H9 (cell line): Measurements from ENCODE around the gene SLC35F3. TPM values are rescaled to one million over a fixed set of nuclear protein-coding genes. Genes with fewer than 3 reads are reported as not detected.
A peak's percentile ranks its signal among the peaks of the same experiment; 100 is the strongest.

Source experiments
- DNase-seq: peaks from one replicate; pipeline ENCODE4 v3.0.0-alpha.2; 2017
- H2AFZ ChIP-seq: one replicate; pipeline ENCODE4 v1.6.1; 2013; ENCODE audit warnings: mild to moderate bottlenecking, low read length, control low read depth, moderate library complexity
- H2AK5ac ChIP-seq: 2 replicates; pipeline ENCODE4 v1.6.1; 2013; ENCODE audit warnings: low read length, control low read depth, mixed read lengths; ENCODE audit not compliant: insufficient read length
- H2BK120ac ChIP-seq: one replicate; pipeline ENCODE4 v1.6.1; 2013; ENCODE audit warnings: low read depth, mild to moderate bottlenecking, low read length, control low read depth, inconsistent platforms; ENCODE audit not compliant: poor library complexity, severe bottlenecking
- H2BK12ac ChIP-seq: 2 replicates; pipeline ENCODE4 v1.6.1; 2013; ENCODE audit warnings: low read length, control low read depth, mixed read lengths, low read depth; ENCODE audit not compliant: insufficient read length
- H2BK15ac ChIP-seq: 2 replicates; pipeline ENCODE4 v1.6.1; 2013; ENCODE audit warnings: low read depth, low read length, control low read depth
- H2BK20ac ChIP-seq: one replicate; pipeline ENCODE4 v1.6.1; 2013; ENCODE audit warnings: low read depth, mild to moderate bottlenecking, low read length, control low read depth, inconsistent platforms; ENCODE audit not compliant: poor library complexity, severe bottlenecking
- H2BK5ac ChIP-seq: 2 replicates; pipeline ENCODE4 v1.6.1; 2013; ENCODE audit warnings: low read length, control low read depth, mixed read lengths; ENCODE audit not compliant: insufficient read length
- H3K14ac ChIP-seq: 2 replicates; pipeline ENCODE4 v1.6.1; 2013; ENCODE audit warnings: low read length, control low read depth; ENCODE audit not compliant: insufficient read depth
- H3K18ac ChIP-seq: 2 replicates; pipeline ENCODE4 v1.6.1; 2013; ENCODE audit warnings: low read depth, mild to moderate bottlenecking, mixed read lengths, low read length, control low read depth; ENCODE audit not compliant: insufficient read length
- H3K23ac ChIP-seq: 2 replicates; pipeline ENCODE4 v1.6.1; 2013; ENCODE audit warnings: low read length, control low read depth, mixed read lengths, low read depth; ENCODE audit not compliant: insufficient read length
- H3K23me2 ChIP-seq: 2 replicates; pipeline ENCODE4 v1.6.1; 2013; ENCODE audit warnings: low read depth, mild to moderate bottlenecking, mixed read lengths, low read length, control low read depth; ENCODE audit not compliant: insufficient read length, poor library complexity, severe bottlenecking
- H3K27ac ChIP-seq: 2 replicates; pipeline ENCODE4 v1.5.1; 2013; ENCODE audit warnings: low read length, control low read depth, mixed read lengths, low read depth; ENCODE audit not compliant: insufficient read length
- H3K27me3 ChIP-seq: 2 replicates; pipeline ENCODE4 v1.6.1; 2013; ENCODE audit warnings: low read length, control low read depth, inconsistent platforms; ENCODE audit not compliant: insufficient read depth
- H3K4ac ChIP-seq: 2 replicates; pipeline ENCODE4 v1.6.1; 2013; ENCODE audit warnings: low read depth, mild to moderate bottlenecking, control low read depth, inconsistent platforms, low read length, moderate library complexity
- H3K4me1 ChIP-seq: 2 replicates; pipeline ENCODE4 v1.6.1; 2013; ENCODE audit warnings: low read length, control low read depth, inconsistent platforms; ENCODE audit not compliant: insufficient read depth
- H3K4me2 ChIP-seq: 2 replicates; pipeline ENCODE4 v1.6.1; 2013; ENCODE audit warnings: low read length, control low read depth, mixed read lengths; ENCODE audit not compliant: insufficient read length, insufficient read depth
- H3K56ac ChIP-seq: 2 replicates; pipeline ENCODE4 v1.6.1; 2013; ENCODE audit warnings: low read depth, mild to moderate bottlenecking, mixed read lengths, low read length, control low read depth; ENCODE audit not compliant: insufficient read length
- H3K79me1 ChIP-seq: 2 replicates; pipeline ENCODE4 v1.6.1; 2013; ENCODE audit warnings: low read depth, mild to moderate bottlenecking, moderate library complexity, low read length, control low read depth, inconsistent platforms; ENCODE audit not compliant: insufficient read depth, poor library complexity, severe bottlenecking
- H3K79me2 ChIP-seq: 2 replicates; pipeline ENCODE4 v1.6.1; 2013; ENCODE audit warnings: low read length, control low read depth, inconsistent platforms; ENCODE audit not compliant: insufficient read depth
- H3K9ac ChIP-seq: 2 replicates; pipeline ENCODE4 v1.6.1; 2013; ENCODE audit warnings: low read length, control low read depth, mixed read lengths; ENCODE audit not compliant: insufficient read length; ENCODE audit errors: extremely low read depth
- H3K9me3 ChIP-seq: one replicate; pipeline ENCODE4 v1.6.1; 2013; ENCODE audit warnings: low read depth, low read length, inconsistent platforms; ENCODE audit not compliant: control insufficient read depth
- H3T11ph ChIP-seq: one replicate; pipeline ENCODE4 v1.6.1; 2013; ENCODE audit warnings: mild to moderate bottlenecking, low read length, control low read depth, inconsistent platforms
- H4K20me1 ChIP-seq: one replicate; pipeline ENCODE4 v1.6.1; 2013; ENCODE audit not compliant: control insufficient read depth, insufficient read length, insufficient read depth
- H4K5ac ChIP-seq: 2 replicates; pipeline ENCODE4 v1.6.1; 2013; ENCODE audit warnings: low read depth, mild to moderate bottlenecking, mixed read lengths, low read length, control low read depth; ENCODE audit not compliant: insufficient read length
- H4K8ac ChIP-seq: replicated peaks from 2 replicates; pipeline ENCODE4 v1.6.1; 2013; ENCODE audit warnings: low read length, control low read depth, mixed read lengths, low read depth; ENCODE audit not compliant: insufficient read length
- H4K91ac ChIP-seq: 2 replicates; pipeline ENCODE4 v1.6.1; 2013; ENCODE audit warnings: low read depth, mild to moderate bottlenecking, moderate library complexity, mixed read lengths, low read length, control low read depth; ENCODE audit not compliant: insufficient read length
- H3K27ac Mint-ChIP-seq, 3 experiments: 2 replicates in 2 of 3; 3 replicates in 1 of 3; pipeline ENCODE4 v1.8.0; 2020 to 2021; ENCODE audit warnings: mixed read lengths in 3 of 3, mild to moderate bottlenecking in 1 of 3, moderate library complexity in 1 of 3
- H3K27me3 Mint-ChIP-seq: 2 replicates; pipeline ENCODE4 v1.8.0; 2021; ENCODE audit warnings: low read depth, mild to moderate bottlenecking, moderate library complexity, mixed read lengths
- H3K36me3 Mint-ChIP-seq, 3 experiments: 2 replicates in 2 of 3; 3 replicates in 1 of 3; pipeline ENCODE4 v1.8.0; 2020 to 2021; ENCODE audit warnings: low read depth in 3 of 3, mixed read lengths in 3 of 3; ENCODE audit not compliant: insufficient read depth in 1 of 3
- H3K4me1 Mint-ChIP-seq, 2 experiments: 2 replicates each; pipeline ENCODE4 v1.8.0; 2020; ENCODE audit warnings: mixed read lengths in 2 of 2
- H3K4me3 Mint-ChIP-seq, 2 experiments: 2 replicates in 1 of 2; 3 replicates in 1 of 2; pipeline ENCODE4 v1.8.0; 2020 to 2021; ENCODE audit warnings: mild to moderate bottlenecking in 2 of 2, mixed read lengths in 2 of 2, moderate library complexity in 1 of 2
- H3K9me3 Mint-ChIP-seq, 2 experiments: 2 replicates in 1 of 2; 3 replicates in 1 of 2; pipeline ENCODE4 v1.8.0; 2020; ENCODE audit warnings: mild to moderate bottlenecking in 2 of 2, mixed read lengths in 2 of 2, moderate library complexity in 1 of 2
- CTCF ChIP-seq: fragments of 200-600 bp; sonication (generic); conservative IDR thresholded peaks from 3 replicates; pipeline ENCODE4 v1.8.0; 2021; ENCODE audit warnings: antibody characterized with exemption, mild to moderate bottlenecking
- WGBS: extraction: QIAGEN DNeasy Blood & Tissue Kit; methylation state at CpG from one replicate; pipeline ENCODE4 v1.1.7; 2013; ENCODE audit warnings: missing lambda C conversion rate, low lambda C conversion rate, mixed read lengths; ENCODE audit not compliant: insufficient read length; ENCODE audit errors: extremely low coverage; 5-methylcytosine and 5-hydroxymethylcytosine counted together
- total RNA-seq: library from RNA; stranded (reverse); gene quantifications from 2 replicates; pipeline ENCODE4 v1.2.1, GENCODE V29; 2021

Gene SLC35F3
- total RNA-seq, 1 experiment from 2014 or later: 0.81 TPM

- Histone ChIP-seq H3K18ac (no peak overlapping the region), H2AK5ac (no peak overlapping the region), H4K20me1 (no peaks in the 10 kb centered on the region), H3K23me2 (peaks cover 12% of the 10 kb centered on the region), H3K23ac (no peak overlapping the region), H4K91ac (no peak overlapping the region), H2AFZ (no peak overlapping the region), H3K4me1 (no peaks in the 10 kb centered on the region), H3K9me3 (no peaks in the 10 kb centered on the region), H3K27me3 (no peaks in the 10 kb centered on the region), H3K14ac (peak overlapping the region; percentile 53; the same call in 1 of the 2 replicates), H2BK5ac (no peak overlapping the region), H4K8ac (no peak overlapping the region), H3K9ac (no peak overlapping the region), H3K79me1 (no peaks in the 10 kb centered on the region), H3K4me2 (peak overlapping the region; percentile 70), H2BK15ac (no peak overlapping the region), H3K56ac (no peak overlapping the region), H3K4ac (no peak overlapping the region), H2BK120ac (no peak overlapping the region), H3K27ac (no peak overlapping the region), H3K79me2 (no peaks in the 10 kb centered on the region), H3T11ph (no peak overlapping the region), H2BK20ac (no peak overlapping the region), H4K5ac (no peak overlapping the region), H2BK12ac (no peak overlapping the region)
- peak; percentile 63 for DNase-seq
- Mint-ChIP-seq H3K36me3 (peaks cover 3 to 12% (median 9%) of the 10 kb centered on the region in 3 experiments; a peak in 5 of 7 replicates), H3K9me3 (peaks cover 11 to 16% of the 10 kb centered on the region in 2 experiments), H3K4me3 (peak overlapping the region; percentile 85 to 91), H3K4me1 (peaks cover 8 to 13% of the 10 kb centered on the region in 2 experiments), H3K27ac (no peak overlapping the region), H3K27me3 (peaks cover 20% of the 10 kb centered on the region)
- WGBS: no CpG with 5 or more reads among the region's 69 CpGs
- TF ChIP-seq CTCF: no peak; the same call in 2 of the 3 replicates
Measured at GRCh38 chr1:234214129-234214910, 309.8 kb downstream of the SLC35F3 start.
